SK-N-SH (cell line): ENCODE results near the gene OVOL1. TPM values are rescaled to one million over a fixed set of nuclear protein-coding genes. Genes with fewer than 3 reads are reported as not detected.

Experiments
- CTCF ChIA-PET: fragments of 300-600, 350-600 bp; formaldehyde crosslinking; extraction: SDS; loops from one replicate; lab custom pipeline; 2021; lab: Yijun Ruan, JAX
- POLR2A ChIA-PET: fragments of 350-600 bp; sonication (Branson Sonifier 250); formaldehyde crosslinking; extraction: SDS; loops from one replicate; lab custom pipeline; 2020; ENCODE audit warnings: antibody characterized with exemption, inconsistent platforms; lab: Yijun Ruan, JAX
- DNase-seq: peaks from one replicate; pipeline ENCODE4 v3.0.0; 2012
- H2AFZ ChIP-seq: fragments of 200-600 bp; sonication (generic); 2 replicates; pipeline ENCODE4 v1.8.1; 2016; ENCODE audit warnings: antibody characterized with exemption, mild to moderate bottlenecking, low read depth
- H3F3A ChIP-seq: fragments of 200-600 bp; sonication (generic); replicated peaks from 2 replicates; pipeline ENCODE3; 2016; ENCODE audit warnings: antibody characterized with exemption, mild to moderate bottlenecking; ENCODE audit not compliant: insufficient read depth
- H3K27ac ChIP-seq, 2 experiments: fragments of 200-500 bp in 1 of 2; fragments of 200-600 bp in 1 of 2; sonication (Bioruptor generic) in 1 of 2; sonication (generic), shearing (Covaris generic) in 1 of 2; 2 replicates each; pipeline versions ENCODE4 v1.5.1 to v1.6.1; 2014 to 2016; ENCODE audit warnings: low read depth in 2 of 2, inconsistent platforms in 1 of 2, low read length in 1 of 2, mild to moderate bottlenecking in 1 of 2, mixed read lengths in 1 of 2
- H3K27me3 ChIP-seq: fragments of 200-600 bp; sonication (generic), shearing (Covaris generic); 2 replicates; pipeline ENCODE4 v1.6.1; 2016; ENCODE audit warnings: mixed run types; ENCODE audit not compliant: insufficient read depth
- H3K36me3 ChIP-seq, 2 experiments: fragments of 200-500 bp in 1 of 2; fragments of 200-600 bp in 1 of 2; sonication (Bioruptor generic) in 1 of 2; sonication (generic) in 1 of 2; replicated peaks in 1 of 2; 2 replicates each; pipeline versions ENCODE3 to v1.5.1; 2014 to 2016; ENCODE audit warnings: low read length in 1 of 2, mild to moderate bottlenecking in 1 of 2; ENCODE audit not compliant: insufficient read depth in 2 of 2, control insufficient read depth in 1 of 2
- H3K4me1 ChIP-seq, 2 experiments: fragments of 200-500 bp in 1 of 2; fragments of 200-600 bp in 1 of 2; sonication (Bioruptor generic) in 1 of 2; sonication (generic), shearing (Covaris generic) in 1 of 2; 2 replicates each; pipeline versions ENCODE4 v1.5.1 to v1.6.1; 2014 to 2016; ENCODE audit warnings: low read depth in 1 of 2, low read length in 1 of 2, mixed run types in 1 of 2; ENCODE audit not compliant: insufficient read depth in 2 of 2, control insufficient read depth in 1 of 2
- H3K4me2 ChIP-seq: fragments of 200-600 bp; sonication (generic), shearing (Covaris generic); 2 replicates; pipeline ENCODE4 v1.6.1; 2017; ENCODE audit warnings: mixed run types
- H3K4me3 ChIP-seq, 2 experiments: fragments of 200-500 bp in 1 of 2; fragments of 200-600 bp in 1 of 2; sonication (Bioruptor generic) in 1 of 2; sonication (generic), shearing (Covaris generic) in 1 of 2; 2 replicates each; pipeline versions ENCODE4 v1.5.1 to v1.8.1; 2014 to 2016; ENCODE audit warnings: low read depth in 2 of 2, inconsistent platforms in 1 of 2, low read length in 1 of 2, mild to moderate bottlenecking in 1 of 2, mixed read lengths in 1 of 2, moderate library complexity in 1 of 2
- H3K79me2 ChIP-seq: fragments of 200-600 bp; sonication (generic); 2 replicates; pipeline ENCODE4 v1.8.1; 2017; ENCODE audit warnings: mild to moderate bottlenecking; ENCODE audit not compliant: insufficient read depth
- H3K9ac ChIP-seq: fragments of 200-600 bp; sonication (generic); 2 replicates; pipeline ENCODE4 v1.6.1; 2017; ENCODE audit warnings: mixed run types
- H3K9me2 ChIP-seq: fragments of 200-600 bp; sonication (generic); 2 replicates; pipeline ENCODE4 v1.6.1; 2017; ENCODE audit warnings: mixed run types
- H3K9me3 ChIP-seq: fragments of 200-600 bp; sonication (generic); 2 replicates; pipeline ENCODE4 v1.6.1; 2017; ENCODE audit warnings: mixed run types, mild to moderate bottlenecking, moderate library complexity
- H4K20me1 ChIP-seq: fragments of 200-600 bp; sonication (generic); 2 replicates; pipeline ENCODE4 v1.6.1; 2017; ENCODE audit warnings: mild to moderate bottlenecking, mixed run types; ENCODE audit not compliant: insufficient read depth
- EP300 ChIP-seq, 2 experiments: IDR thresholded peaks; 2 replicates each; pipeline versions ENCODE4 v1.4.0 to v1.6.1; 2012; ENCODE audit warnings: borderline replicate concordance in 1 of 2, low read depth in 1 of 2, low read length in 1 of 2
- FOXJ3 ChIP-seq: sonication (generic); formaldehyde crosslinking; IDR thresholded peaks from 2 replicates; pipeline ENCODE4 v1.5.1; 2020; ENCODE audit warnings: mild to moderate bottlenecking, missing genetic modification reagents
- GABPA ChIP-seq: IDR thresholded peaks from 2 replicates; pipeline ENCODE4 v1.4.0; 2012; ENCODE audit warnings: low read depth, mild to moderate bottlenecking
- MXI1 ChIP-seq: IDR thresholded peaks from 2 replicates; pipeline ENCODE4 v1.6.1; 2012; ENCODE audit warnings: mild to moderate bottlenecking, low read depth, low read length, improper control_type of control experiment
- POLR2AphosphoS5 ChIP-seq: IDR thresholded peaks from 2 replicates; pipeline ENCODE4 v1.6.1; 2012; ENCODE audit warnings: low read depth, low read length
- RAD21 ChIP-seq: IDR thresholded peaks from 2 replicates; pipeline ENCODE4 v1.6.1; 2012; ENCODE audit warnings: mild to moderate bottlenecking, low read length
- RFX5 ChIP-seq: IDR thresholded peaks from 2 replicates; pipeline ENCODE4 v1.6.1; 2012; ENCODE audit warnings: mild to moderate bottlenecking, improper control_type of control experiment, low read length
- SIN3A ChIP-seq: IDR thresholded peaks from 2 replicates; pipeline ENCODE4 v1.6.1; 2012; ENCODE audit warnings: low read depth, mild to moderate bottlenecking, low read length, moderate library complexity, borderline replicate concordance
- SMC3 ChIP-seq: IDR thresholded peaks from 2 replicates; pipeline ENCODE4 v1.6.1; 2012; ENCODE audit warnings: low read depth, low read length, improper control_type of control experiment
- TCF12 ChIP-seq: IDR thresholded peaks from 2 replicates; pipeline ENCODE4 v1.4.0; 2012
- WGBS: methylation state at CpG from one replicate; pipeline ENCODE4 v1.1.6; 2017; ENCODE audit warnings: low lambda C conversion rate; 5-methylcytosine and 5-hydroxymethylcytosine counted together
- polyA plus RNA-seq, 3 experiments: library from polyadenylated mRNA; depleted of rRNA; stranded (reverse); fragments of >200 nt; gene quantifications; 2 replicates each; pipeline ENCODE4 v1.2.3, GENCODE V29; 2012
- TF ChIP-seq, protein P1 (sequence below): fragments of 150-350 bp; IDR thresholded peaks from 2 replicates; pipeline ENCODE4 v1.6.1; 2017; ENCODE audit warnings: antibody characterized with exemption, low read length, low read depth, borderline replicate concordance
- TF ChIP-seq, protein P2 (sequence below): IDR thresholded peaks from 2 replicates; pipeline ENCODE4; 2012
- TF ChIP-seq, protein P3 (sequence below): fragments of 200-600 bp; sonication (generic); IDR thresholded peaks from 2 replicates; pipeline ENCODE4 v1.6.1; 2017; ENCODE audit warnings: antibody characterized with exemption, mild to moderate bottlenecking, moderate library complexity
- TF ChIP-seq, protein P4 (sequence below): IDR thresholded peaks from 2 replicates; pipeline ENCODE4 v1.4.0; 2012; ENCODE audit warnings: low read depth, borderline replicate concordance
- TF ChIP-seq, protein P5 (sequence below): IDR thresholded peaks from 2 replicates; pipeline ENCODE4 v1.4.0; 2012; ENCODE audit warnings: low read depth

The OVOL1 gene
- polyA plus RNA-seq, 1 of the 3 experiments (the other 2 are of a cell fraction) = not detected

DNA sequence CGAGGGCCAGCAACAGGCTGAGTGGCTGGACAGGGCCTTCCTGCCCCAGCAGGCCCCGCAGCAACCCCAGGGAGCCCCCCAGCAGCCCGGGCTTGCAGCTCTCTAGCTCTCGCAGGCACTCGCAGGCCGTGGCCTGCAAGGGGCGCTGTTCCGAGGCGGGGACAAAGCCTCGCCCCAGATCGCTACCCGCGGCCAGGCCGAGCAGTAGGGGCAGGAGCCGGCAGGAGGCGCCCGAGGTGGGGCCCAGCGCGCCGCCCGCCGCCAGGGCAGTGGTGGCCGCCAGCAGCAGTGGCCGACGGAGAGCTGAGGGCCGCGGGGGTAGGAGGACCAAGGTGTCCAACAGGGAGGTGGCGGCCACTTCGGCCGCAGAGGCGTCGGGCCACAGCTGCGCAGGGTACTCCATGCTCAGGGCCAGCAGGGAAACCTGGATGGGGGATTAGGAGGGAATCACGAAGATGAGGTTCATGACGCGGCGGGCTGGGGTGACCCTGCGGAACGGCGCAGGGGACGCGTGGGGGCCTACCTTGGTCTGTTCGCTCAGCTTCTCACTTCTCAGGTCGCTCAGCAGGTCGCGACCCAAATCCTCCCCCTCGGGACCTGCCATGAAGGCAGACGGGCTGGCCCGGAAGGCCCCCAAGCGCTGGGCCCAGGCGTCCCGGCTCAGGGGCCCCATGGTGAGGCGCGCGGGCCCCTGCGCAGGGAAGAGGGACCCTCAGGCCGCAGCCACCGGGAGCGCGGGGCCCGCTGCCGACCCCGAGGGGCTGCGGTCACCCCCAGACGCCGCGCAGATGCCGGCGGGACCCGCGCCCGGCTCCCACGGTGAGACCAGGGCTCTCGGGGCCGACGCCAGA lies 6.7 kb upstream of the OVOL1 start:
- DNase-seq = peak; percentile 87
- ChIA-PET POLR2A (interaction anchor here (0.6 to 1.6 kb wide), 3 partner anchors 60 to 70 kb away, joined by 3 to 6 read pairs (median 5); partner anchors contain the start of gene RNASEH2C), CTCF (interaction anchor here (0.6 to 8.6 kb wide), 41 partner anchors 9 to 1501 kb away, joined by 3 to 152 read pairs (median 5); partner anchors contain the start of genes FIBP, KAT5, MUS81 and RNASEH2C)
- no peaks in the 10 kb centered on the region for H3K9me3 ChIP-seq
- peak overlapping the region; percentile 88 for H3K9ac ChIP-seq
- H3K9me2 ChIP-seq = no peaks in the 10 kb centered on the region
- peak overlapping the region; percentile 62 to 70 for H3K4me3 ChIP-seq
- peaks cover 15% of the 10 kb centered on the region; the same call in 1 of the 2 replicates for H3K79me2 ChIP-seq
- 29% methylated on average over 25 of the region's 76 CpGs for WGBS
- peaks cover 12% of the 10 kb centered on the region for H3F3A ChIP-seq
- H3K27ac ChIP-seq = peak overlapping the region; percentile 35 to 50; a peak in 3 of 4 replicates
- peak overlapping the region; percentile 56 for H2AFZ ChIP-seq
- peaks cover 0 to 12% of the 10 kb centered on the region in 2 experiments for H3K36me3 ChIP-seq
- H3K27me3 ChIP-seq = 0 out of 2 replicates have a peak, but pooled peaks cover under 1% of the 10 kb centered on the region
- peak overlapping the region; percentile 95 for H3K4me2 ChIP-seq
- peaks cover 0 to 13% of the 10 kb centered on the region in 2 experiments; a peak in 1 of 4 replicates for H3K4me1 ChIP-seq
- H4K20me1 ChIP-seq = peaks cover 6% of the 10 kb centered on the region; the same call in 1 of the 2 replicates
- TF ChIP-seq, protein P1, sequence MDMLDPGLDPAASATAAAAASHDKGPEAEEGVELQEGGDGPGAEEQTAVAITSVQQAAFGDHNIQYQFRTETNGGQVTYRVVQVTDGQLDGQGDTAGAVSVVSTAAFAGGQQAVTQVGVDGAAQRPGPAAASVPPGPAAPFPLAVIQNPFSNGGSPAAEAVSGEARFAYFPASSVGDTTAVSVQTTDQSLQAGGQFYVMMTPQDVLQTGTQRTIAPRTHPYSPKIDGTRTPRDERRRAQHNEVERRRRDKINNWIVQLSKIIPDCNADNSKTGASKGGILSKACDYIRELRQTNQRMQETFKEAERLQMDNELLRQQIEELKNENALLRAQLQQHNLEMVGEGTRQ = no peak
- TF ChIP-seq FOXJ3 (CRISPR knock-in tag) = no peak
- no peak for TF ChIP-seq MXI1
- TF ChIP-seq, protein P2, sequence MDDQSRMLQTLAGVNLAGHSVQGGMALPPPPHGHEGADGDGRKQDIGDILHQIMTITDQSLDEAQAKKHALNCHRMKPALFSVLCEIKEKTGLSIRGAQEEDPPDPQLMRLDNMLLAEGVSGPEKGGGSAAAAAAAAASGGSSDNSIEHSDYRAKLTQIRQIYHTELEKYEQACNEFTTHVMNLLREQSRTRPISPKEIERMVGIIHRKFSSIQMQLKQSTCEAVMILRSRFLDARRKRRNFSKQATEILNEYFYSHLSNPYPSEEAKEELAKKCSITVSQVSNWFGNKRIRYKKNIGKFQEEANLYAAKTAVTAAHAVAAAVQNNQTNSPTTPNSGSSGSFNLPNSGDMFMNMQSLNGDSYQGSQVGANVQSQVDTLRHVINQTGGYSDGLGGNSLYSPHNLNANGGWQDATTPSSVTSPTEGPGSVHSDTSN = no peak
- TF ChIP-seq SIN3A = no peak
- no peak for TF ChIP-seq GABPA
- TF ChIP-seq EP300 (IDR thresholded peaks at IDR 0.05; ENCODE audit: borderline replicate concordance in 1 of 2, low read depth in 1 of 2, low read length in 1 of 2) = no peak
- TF ChIP-seq, protein P3, sequence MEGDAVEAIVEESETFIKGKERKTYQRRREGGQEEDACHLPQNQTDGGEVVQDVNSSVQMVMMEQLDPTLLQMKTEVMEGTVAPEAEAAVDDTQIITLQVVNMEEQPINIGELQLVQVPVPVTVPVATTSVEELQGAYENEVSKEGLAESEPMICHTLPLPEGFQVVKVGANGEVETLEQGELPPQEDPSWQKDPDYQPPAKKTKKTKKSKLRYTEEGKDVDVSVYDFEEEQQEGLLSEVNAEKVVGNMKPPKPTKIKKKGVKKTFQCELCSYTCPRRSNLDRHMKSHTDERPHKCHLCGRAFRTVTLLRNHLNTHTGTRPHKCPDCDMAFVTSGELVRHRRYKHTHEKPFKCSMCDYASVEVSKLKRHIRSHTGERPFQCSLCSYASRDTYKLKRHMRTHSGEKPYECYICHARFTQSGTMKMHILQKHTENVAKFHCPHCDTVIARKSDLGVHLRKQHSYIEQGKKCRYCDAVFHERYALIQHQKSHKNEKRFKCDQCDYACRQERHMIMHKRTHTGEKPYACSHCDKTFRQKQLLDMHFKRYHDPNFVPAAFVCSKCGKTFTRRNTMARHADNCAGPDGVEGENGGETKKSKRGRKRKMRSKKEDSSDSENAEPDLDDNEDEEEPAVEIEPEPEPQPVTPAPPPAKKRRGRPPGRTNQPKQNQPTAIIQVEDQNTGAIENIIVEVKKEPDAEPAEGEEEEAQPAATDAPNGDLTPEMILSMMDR = peak; percentile 71
- TF ChIP-seq RAD21 = peak; percentile 12; the same call in 1 of the 2 replicates
- TF ChIP-seq RFX5 = no peak
- TF ChIP-seq, protein P4, sequence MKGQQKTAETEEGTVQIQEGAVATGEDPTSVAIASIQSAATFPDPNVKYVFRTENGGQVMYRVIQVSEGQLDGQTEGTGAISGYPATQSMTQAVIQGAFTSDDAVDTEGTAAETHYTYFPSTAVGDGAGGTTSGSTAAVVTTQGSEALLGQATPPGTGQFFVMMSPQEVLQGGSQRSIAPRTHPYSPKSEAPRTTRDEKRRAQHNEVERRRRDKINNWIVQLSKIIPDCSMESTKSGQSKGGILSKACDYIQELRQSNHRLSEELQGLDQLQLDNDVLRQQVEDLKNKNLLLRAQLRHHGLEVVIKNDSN = no peak
- TF ChIP-seq SMC3 = peak; percentile 46
- TF ChIP-seq, protein P5, sequence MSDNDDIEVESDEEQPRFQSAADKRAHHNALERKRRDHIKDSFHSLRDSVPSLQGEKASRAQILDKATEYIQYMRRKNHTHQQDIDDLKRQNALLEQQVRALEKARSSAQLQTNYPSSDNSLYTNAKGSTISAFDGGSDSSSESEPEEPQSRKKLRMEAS = 0 out of 2 replicates have a peak, but pooled peaks have one; percentile 27
- no peak for TF ChIP-seq TCF12
- TF ChIP-seq POLR2AphosphoS5 = no peak
